ENCODE measurements around the gene NTN4.
"Not testable (repeated sequence)": the region's sequence is repeated elsewhere in the genome, so short reads cannot be mapped to it uniquely, and the experiment has no call there.

NTN4 gene

DNA sequence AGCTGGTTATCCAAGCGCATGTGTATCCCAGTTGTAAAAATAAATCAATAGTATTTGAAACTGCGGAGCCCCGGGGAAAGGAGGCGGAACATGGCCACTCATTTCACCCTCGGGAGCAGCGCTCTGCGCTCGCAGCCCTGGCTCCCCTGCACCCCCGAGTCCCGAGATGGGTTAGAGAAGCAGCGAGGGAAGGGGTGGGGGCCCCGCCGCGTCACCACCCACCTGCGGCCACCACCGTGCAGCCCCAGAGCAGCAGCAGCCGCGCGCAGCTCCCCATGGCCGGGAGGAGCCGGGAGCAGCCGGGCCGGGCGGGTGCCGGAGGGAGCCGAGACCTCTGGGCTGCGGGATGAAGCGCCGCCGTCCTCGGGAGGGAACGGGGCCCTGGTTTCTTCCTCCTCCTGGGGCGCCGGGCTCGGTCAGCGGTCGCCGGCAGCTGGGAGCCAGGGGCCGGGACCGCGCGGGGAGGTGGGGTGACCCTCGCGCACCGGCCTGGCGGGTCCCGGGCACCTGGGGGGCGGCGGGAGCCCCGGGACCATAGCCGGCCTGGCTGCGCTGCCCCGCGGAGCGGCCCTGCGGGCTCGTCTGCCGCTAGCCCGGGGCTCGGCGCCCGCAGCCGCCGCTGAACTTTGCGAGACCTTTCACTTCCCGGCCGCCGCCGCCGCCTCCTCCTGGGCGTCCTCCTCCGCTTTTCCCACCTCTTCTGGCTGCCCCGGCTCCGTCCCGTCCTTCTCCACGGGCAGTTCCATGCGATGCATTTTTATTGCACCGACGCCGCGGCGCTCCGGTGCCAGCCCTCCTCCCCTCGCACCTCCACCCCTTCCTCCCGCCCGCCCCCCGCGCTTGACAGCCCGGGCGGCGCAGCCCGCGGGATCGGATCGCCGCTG, at the start of gene NTN4:
Gene NTN4, minus strand, starts transcription at position 732 of the 884 bp plus-strand sequence. Its CDS starts 455 bp downstream, at position 277.
- no peak for DNase-seq (ENCODE audit: low read depth in 2 of 2)

DNA sequence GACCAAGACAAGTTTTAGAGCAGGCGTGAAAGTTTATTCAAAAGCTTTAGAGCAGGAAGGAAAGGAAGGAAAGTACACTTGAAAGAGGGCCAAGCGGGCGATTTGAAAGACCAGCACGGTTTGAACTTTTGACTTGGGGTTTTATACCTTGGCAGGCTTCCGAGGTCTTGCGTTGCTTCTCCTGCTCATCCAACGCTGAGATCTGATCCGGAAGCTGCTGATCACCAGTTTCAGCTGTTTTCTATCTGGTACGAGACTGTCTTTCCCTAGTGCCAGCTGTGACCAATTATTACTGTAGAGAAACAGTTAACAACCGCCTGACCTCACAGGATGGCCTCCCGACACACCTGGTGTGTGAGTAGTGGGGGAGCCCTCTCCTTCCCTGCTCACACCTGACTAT, 47.6 kb upstream of the NTN4 start:
- DNase-seq (ENCODE audit: low read depth in 2 of 2), result no peak

GRCh38 chr12:95837240-95838038, 46.9 kb upstream of the NTN4 start:
- DNase-seq (ENCODE audit: low read depth in 2 of 2), result no peak

GRCh38 chr12:95836630-95837239, 46.2 kb upstream of the NTN4 start:
- no peak for DNase-seq (ENCODE audit: low read depth in 2 of 2)

- no peak for DNase-seq (ENCODE audit: low read depth in 2 of 2)
Observed at GRCh38 chr12:95836185-95836609, 45.6 kb upstream of the NTN4 start.

GRCh38 chr12:95834572-95834971, 44.0 kb upstream of the NTN4 start:
- no peak for DNase-seq (ENCODE audit: low read depth in 2 of 2)

- DNase-seq (ENCODE audit: low read depth in 2 of 2), result no peak
Observed at GRCh38 chr12:95830335-95831089, 39.9 kb upstream of the NTN4 start.

DNA sequence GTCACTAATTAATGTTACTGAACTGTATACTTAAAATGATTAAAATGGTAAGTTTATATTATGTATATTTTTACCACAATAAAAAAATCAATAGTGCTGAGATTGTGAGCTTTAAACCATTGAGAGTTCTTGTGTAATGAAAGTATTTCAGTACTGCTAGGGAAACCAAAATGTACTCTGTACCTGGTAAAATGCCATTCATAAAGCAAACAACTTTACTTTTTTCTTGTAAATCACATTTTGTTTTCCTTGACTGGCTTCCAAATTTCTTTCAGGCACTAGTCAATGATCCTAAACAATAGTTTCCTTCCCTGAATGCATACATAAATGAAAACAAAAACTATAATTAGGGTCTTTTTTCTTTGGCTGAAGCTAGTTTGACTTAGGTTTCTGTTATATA, 38.8 kb upstream of the NTN4 start:
- no peak for DNase-seq (ENCODE audit: low read depth in 2 of 2)

- DNase-seq (ENCODE audit: low read depth in 2 of 2), result no peak
Observed at GRCh38 chr12:95820096-95820703, 29.6 kb upstream of the NTN4 start.

DNA sequence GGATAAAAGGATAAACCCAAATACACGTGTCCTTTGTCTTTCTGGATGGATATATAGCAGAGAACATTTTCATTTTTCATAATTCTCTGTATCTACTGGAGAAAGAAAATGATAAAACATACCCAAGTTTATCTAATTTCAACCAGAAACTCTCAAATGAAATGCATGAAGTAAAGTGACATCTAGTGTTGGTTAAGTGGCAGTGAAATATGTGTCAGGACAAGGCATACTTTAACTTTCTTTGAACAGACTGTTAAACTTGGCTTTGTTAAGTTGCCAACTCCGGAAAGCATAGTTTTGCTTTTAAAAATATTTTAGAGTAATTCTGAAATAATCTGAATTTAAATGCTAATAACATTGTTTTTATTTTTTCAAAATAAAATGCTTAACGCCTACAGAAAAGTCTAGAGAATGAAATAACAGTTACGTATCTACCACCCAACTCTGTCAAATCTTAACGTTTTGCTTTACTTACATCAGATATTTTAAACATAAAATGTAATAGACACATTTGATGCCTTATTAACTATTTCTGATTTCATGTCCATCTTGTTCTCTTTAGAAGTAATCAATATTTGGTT, 25.2 kb upstream of the NTN4 start:
- no peak for DNase-seq (ENCODE audit: low read depth in 2 of 2)

DNA sequence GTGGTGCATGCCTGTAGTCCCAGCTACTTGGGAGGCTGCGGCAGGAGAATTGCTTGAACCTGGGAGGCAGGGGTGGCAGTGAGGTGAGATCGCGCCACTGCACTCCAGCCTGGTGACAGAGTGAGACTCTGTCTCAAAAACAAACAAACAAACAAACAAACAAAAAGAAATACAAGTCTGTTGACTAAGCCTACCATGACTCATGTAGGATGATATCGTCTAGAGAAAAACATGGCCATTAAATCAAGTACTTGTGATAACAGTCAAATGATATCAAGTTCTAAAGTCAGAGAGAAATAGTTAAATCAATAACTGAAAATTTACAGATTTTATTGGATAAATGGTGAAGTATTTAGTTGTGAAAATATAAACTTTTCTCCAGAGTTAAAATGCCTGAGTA, 21.6 kb upstream of the NTN4 start:
- not testable (repeated sequence) for DNase-seq (ENCODE audit: low read depth in 2 of 2)

DNA sequence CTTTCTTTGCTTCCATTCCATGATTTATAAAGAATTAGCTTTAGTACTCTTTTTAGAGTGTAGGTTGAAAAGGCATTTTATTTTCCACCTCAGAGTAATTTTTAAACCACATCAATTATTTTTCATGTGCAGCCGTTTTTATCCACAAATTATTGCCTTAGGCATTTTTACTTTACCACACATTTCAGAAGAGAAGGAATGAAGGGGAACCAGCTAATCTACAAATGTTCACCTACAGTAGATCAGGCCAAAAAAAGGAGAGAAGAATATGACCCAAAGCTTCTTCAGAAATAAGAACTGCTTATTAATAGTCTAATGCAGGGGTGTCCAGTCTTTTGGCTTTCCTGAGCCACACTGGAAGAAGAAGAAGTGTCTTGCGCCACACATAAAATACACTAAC, 19.8 kb upstream of the NTN4 start:
- no peak for DNase-seq (ENCODE audit: low read depth in 2 of 2)

DNA sequence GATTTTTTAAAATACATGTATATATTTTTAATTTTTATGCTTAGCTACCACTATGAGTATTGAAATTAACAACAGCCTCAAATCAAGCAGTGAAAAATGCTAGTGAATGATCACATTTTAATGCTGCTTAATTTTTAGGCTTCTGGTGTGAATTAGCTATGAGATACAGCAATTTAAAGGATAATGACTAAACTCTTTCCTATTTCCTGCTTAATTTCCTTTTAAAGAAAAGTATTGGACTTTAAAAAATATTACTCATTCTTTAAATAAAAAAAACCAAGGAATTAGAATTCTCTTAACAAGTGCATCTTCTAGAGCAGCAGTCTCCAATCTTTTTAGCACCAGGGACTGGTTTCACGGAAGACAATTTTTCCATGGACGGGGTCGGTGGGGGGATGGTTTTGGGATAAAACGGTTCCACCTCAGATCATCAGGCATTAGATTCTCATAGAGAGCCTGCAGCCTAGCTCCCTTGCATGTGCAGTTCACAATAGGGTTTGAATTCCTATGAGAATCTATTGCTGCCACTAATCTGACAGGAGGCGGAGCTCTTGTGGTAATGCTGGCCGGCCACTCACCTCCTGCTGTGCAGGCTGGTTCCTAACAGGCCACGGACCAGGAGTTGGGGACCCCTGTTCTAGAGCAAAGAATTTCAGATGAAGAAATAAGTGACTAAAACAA, 18.6 kb upstream of the NTN4 start:
- no peak for DNase-seq (ENCODE audit: low read depth in 2 of 2)

DNA sequence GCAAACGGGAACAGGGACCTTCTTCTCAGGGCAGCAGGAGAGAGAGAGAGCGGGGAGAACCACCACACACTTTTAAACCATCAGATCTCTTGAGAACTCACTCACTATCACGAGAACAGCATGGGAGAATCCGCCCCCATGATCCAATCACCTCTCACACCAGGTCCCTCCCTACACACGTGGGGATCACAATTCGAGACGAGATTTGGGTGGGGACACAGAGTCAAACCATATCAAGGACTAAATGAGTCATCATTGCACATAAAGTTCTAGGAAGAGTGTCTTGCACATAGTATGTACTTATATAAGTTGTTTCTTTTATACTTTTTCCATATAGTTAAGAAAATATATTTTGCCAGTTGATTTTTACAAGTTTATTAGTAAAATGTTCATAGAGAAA, 17.6 kb upstream of the NTN4 start:
- no peak for DNase-seq (ENCODE audit: low read depth in 2 of 2)

DNA sequence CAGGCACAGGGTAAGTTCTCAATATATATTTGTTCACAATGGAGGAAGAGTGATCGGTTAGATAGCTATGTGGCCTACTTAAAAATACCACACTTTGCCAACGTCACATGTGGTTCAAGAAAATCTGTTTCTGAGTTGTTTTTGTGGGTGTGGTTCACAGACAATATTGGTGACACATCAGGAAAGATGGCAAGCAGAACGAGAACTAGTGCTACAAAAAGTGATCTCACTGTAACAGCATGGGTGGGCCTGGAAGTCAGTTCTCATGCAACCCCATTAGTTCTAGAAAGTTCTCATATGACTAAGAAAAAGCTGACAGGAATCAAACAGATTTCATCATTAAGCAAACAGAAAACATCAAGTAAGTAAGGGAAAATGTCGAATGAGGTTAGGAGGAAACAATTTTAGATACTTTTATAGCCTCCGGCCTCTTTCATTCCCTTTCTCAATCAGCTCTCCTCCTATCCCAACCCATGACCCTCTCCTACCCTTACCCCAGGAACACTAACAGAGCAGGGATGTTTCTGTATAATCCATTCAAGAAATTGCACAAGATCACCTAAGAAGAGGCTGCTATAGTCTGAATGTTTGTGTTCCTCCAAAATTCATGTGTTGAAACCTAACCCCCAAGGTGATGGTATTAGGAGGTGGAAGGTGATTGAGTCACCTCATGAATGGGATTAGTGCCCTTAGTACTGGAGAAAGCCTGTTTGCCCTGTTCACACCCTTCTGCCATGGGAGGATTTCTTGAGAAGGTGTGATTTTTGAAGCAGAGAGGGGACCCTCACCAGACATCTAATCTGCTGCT, 15.5 kb upstream of the NTN4 start:
- DNase-seq (ENCODE audit: low read depth in 2 of 2), result peak; percentile 89 to 91

GRCh38 chr12:95804291-95804690, 13.7 kb upstream of the NTN4 start:
- DNase-seq (ENCODE audit: low read depth in 2 of 2), result no peak

DNA sequence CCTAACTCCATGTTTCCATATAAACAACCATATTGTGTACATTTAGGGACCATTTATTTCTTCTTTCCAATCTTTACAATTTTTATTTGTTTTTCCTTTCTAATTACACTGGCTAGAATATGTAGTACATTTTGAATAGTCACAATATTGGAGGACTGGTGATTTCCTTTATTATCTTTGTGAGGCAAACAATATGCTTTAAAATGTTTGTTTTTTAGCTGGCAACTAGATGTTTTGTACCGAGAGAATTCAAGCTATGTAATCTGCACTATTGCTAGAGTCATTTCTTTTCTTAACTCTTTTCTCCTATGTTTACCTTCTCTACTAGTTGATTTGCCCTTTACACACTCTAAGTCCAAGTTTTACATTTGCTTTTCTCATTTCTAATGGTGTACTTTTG, 13.3 kb upstream of the NTN4 start:
- DNase-seq (ENCODE audit: low read depth in 2 of 2), result no peak

DNA sequence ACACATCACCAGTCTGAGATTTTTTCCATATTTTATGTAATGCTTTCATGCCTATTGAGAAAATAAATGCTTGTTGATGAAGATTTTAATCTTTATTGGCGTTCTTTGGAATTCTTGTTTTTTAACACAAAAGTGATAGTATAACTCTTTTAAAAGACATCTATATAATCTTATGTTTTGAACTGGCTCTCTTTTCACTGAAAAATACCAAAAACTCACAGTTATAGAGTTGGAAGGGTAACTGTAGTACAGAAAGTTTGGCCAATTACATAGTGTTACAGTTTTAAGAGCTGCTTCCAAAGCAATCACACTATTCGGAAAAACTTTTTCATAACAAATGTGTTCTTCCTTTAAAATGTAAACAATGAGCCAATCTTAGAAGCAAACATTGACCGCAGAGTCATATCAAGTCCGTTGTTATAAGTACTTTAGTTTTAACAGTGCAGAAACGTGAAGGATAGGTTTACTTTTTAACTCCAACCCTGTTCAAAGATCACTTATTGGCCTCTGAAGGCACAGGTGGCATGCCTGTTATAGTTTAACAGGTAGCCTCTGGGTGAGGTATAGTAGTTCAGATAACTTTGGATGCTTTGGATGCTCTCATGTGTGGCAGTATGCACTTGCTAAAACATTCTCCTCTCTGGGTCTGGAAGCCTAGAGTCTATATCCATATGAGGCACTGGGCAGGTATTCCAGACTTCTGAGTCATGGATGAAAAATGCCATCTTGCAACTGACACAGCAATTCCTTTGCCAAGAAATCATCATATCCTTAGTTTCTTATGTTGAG, 12.1 kb upstream of the NTN4 start:
- peak; percentile 44 to 45 for DNase-seq (ENCODE audit: low read depth in 2 of 2)

- no peak for DNase-seq (ENCODE audit: low read depth in 2 of 2)
Observed at GRCh38 chr12:95796982-95797289, 6.4 kb upstream of the NTN4 start.

Measured in fibroblast of skin of left quadriceps (primary cell).